Keratinocyte (primary cell): ENCODE data around the gene HOXD1. TPM values are rescaled to one million over a fixed set of nuclear protein-coding genes. Genes with fewer than 3 reads are reported as not detected.

Source experiments
- DNase-seq: peaks from one replicate; pipeline ENCODE4 v3.0.0-alpha.2; 2011; ENCODE audit warnings: low read depth, missing footprints, low spot score
- FAIRE-seq: peaks from 2 replicates; lab custom pipeline; 2011; peaks lifted over from hg19 to GRCh38; lab: Jason Lieb, UNC
- H2AFZ ChIP-seq: 2 replicates; pipeline ENCODE4 v1.6.0; 2012; ENCODE audit warnings: low read length, control low read depth, inconsistent platforms; ENCODE audit not compliant: control insufficient read depth
- H3K27ac ChIP-seq: 2 replicates; pipeline ENCODE4 v1.5.1; 2011; ENCODE audit warnings: low read length; ENCODE audit not compliant: control insufficient read depth, insufficient read depth
- H3K27me3 ChIP-seq: 3 replicates; pipeline ENCODE4 v1.6.0; 2011; ENCODE audit warnings: low read length; ENCODE audit not compliant: control insufficient read depth, insufficient read depth; ENCODE audit errors: extremely low read depth
- H3K36me3 ChIP-seq, 2 experiments: 2 replicates in 1 of 2; 3 replicates in 1 of 2; pipeline ENCODE4 v1.5.1; 2011; ENCODE audit warnings: low read length in 2 of 2, mild to moderate bottlenecking in 1 of 2; ENCODE audit not compliant: control insufficient read depth in 2 of 2, insufficient read depth in 2 of 2; ENCODE audit errors: extremely low read depth in 1 of 2
- H3K4me1 ChIP-seq: 3 replicates; pipeline ENCODE4 v1.5.1; 2011; ENCODE audit warnings: low read length; ENCODE audit not compliant: control insufficient read depth, insufficient read depth; ENCODE audit errors: extremely low read depth
- H3K4me2 ChIP-seq: 3 replicates; pipeline ENCODE4 v1.6.0; 2011; ENCODE audit warnings: low read depth, low read length; ENCODE audit not compliant: control insufficient read depth, insufficient read depth; ENCODE audit errors: extremely low read depth
- H3K4me3 ChIP-seq, 3 experiments: fragments of 200-600 bp in 1 of 3; sonication (generic) in 1 of 3; 2 replicates in 2 of 3; 3 replicates in 1 of 3; pipeline ENCODE4 v1.5.1; 2011 to 2016; ENCODE audit warnings: low read length in 3 of 3, mild to moderate bottlenecking in 3 of 3, control low read depth in 2 of 3, inconsistent platforms in 1 of 3, low read depth in 1 of 3, mixed read lengths in 1 of 3, mixed run types in 1 of 3, moderate library complexity in 1 of 3; ENCODE audit not compliant: control insufficient read depth in 2 of 3, insufficient read depth in 2 of 3; ENCODE audit errors: extremely low read depth in 1 of 3
- H3K79me2 ChIP-seq: 2 replicates; pipeline ENCODE4 v1.6.0; 2012; ENCODE audit warnings: low read length; ENCODE audit not compliant: control insufficient read depth, insufficient read depth
- H3K9ac ChIP-seq: 3 replicates; pipeline ENCODE4 v1.6.0; 2011; ENCODE audit warnings: low read length; ENCODE audit not compliant: control insufficient read depth, insufficient read depth; ENCODE audit errors: extremely low read depth
- H3K9me1 ChIP-seq: 3 replicates; pipeline ENCODE4 v1.6.0; 2011; ENCODE audit warnings: low read length; ENCODE audit not compliant: control insufficient read depth, insufficient read depth; ENCODE audit errors: extremely low read depth
- H3K9me3 ChIP-seq: 2 replicates; pipeline ENCODE4 v1.5.1; 2012; ENCODE audit warnings: low read depth, low read length; ENCODE audit not compliant: control insufficient read depth
- H4K20me1 ChIP-seq: 3 replicates; pipeline ENCODE4 v1.6.0; 2011; ENCODE audit warnings: low read length; ENCODE audit not compliant: control insufficient read depth, insufficient read depth; ENCODE audit errors: extremely low read depth
- CTCF ChIP-seq, 3 experiments: IDR thresholded peaks in 1 of 3; conservative IDR thresholded peaks in 1 of 3; optimal IDR thresholded peaks in 1 of 3; 2 replicates in 2 of 3; 3 replicates in 1 of 3; pipeline versions ENCODE3 to v1.5.1; 2011; ENCODE audit warnings: low read length in 3 of 3, mild to moderate bottlenecking in 3 of 3, moderate library complexity in 2 of 3, control low read depth in 1 of 3, inconsistent platforms in 1 of 3; ENCODE audit not compliant: insufficient read depth in 2 of 3; ENCODE audit errors: extremely low read depth in 1 of 3
- EZH2 ChIP-seq: IDR thresholded peaks from one replicate; pipeline ENCODE4 v1.6.1; 2012; ENCODE audit warnings: inconsistent platforms, mild to moderate bottlenecking, low read length, moderate library complexity
- dilution Hi-C: fragments of 300-500 bp; cut with MboI; formaldehyde crosslinking; loops from one replicate; pipeline ENCODE4 v1.7.0; 2020; ENCODE audit warnings: low sequenced_read_pairs; ENCODE audit not compliant: extremely low pct_ligation_motif_present
- polyA plus RNA-seq, 5 experiments: library from polyadenylated mRNA; depleted of rRNA in 3 of 5; stranded (reverse) in 3 of 5; stranded (forward) in 1 of 5; unstranded in 1 of 5; fragments of >200 nt; gene quantifications; 1 replicate in 1 of 5; 2 replicates in 3 of 5; 3 replicates in 1 of 5; pipeline versions ENCODE4 v1.2.1 to v1.2.3, GENCODE V29; 2011 to 2012; ENCODE audit warnings: missing spikeins in 2 of 5, low read depth in 1 of 5, low replicate concordance in 1 of 5

The HOXD1 gene
- polyA plus RNA-seq, 1 donor (not counting 4 experiments of a cell fraction or from before 2014, with no cell fraction given) = not detected

GRCh38 chr2:176149939-176150583 is 38.4 kb upstream of the HOXD1 start:
- H3K9me3 ChIP-seq = no peaks in the 10 kb centered on the region
- no peak overlapping the region for H3K4me2 ChIP-seq
- DNase-seq (no peak), FAIRE-seq (no peak)
- H3K4me3 ChIP-seq = no peak overlapping the region
- TF ChIP-seq CTCF (optimal IDR thresholded peaks at IDR 0.05 in 1 of 3, IDR thresholded peaks at IDR 0.05 in 1 of 3, conservative IDR thresholded peaks at IDR 0.05 in 1 of 3; ENCODE audit: extremely low read depth in 1 of 3, insufficient read depth in 2 of 3, low read length in 3 of 3) = no peak
- TF ChIP-seq EZH2 = no peak
- no peak overlapping the region for H3K27ac ChIP-seq
- no peaks in the 10 kb centered on the region for H3K9me1 ChIP-seq
- H3K79me2 ChIP-seq = no peaks in the 10 kb centered on the region
- H3K36me3 ChIP-seq = no peaks in the 10 kb centered on the region
- H3K9ac ChIP-seq = no peak overlapping the region
- H4K20me1 ChIP-seq = no peaks in the 10 kb centered on the region
- no peaks in the 10 kb centered on the region for H3K4me1 ChIP-seq
- H3K27me3 ChIP-seq = peaks cover 94% of the 10 kb centered on the region
- H2AFZ ChIP-seq = no peak overlapping the region
- dilution Hi-C loops = loop anchor here (25.0 kb wide), 1 partner anchor 487 kb away; no protein-coding TSS in a partner anchor

- Histone ChIP-seq H3K27ac (no peak overlapping the region), H3K79me2 (no peaks in the 10 kb centered on the region), H3K4me3 (no peak overlapping the region), H3K36me3 (no peaks in the 10 kb centered on the region), H3K9me3 (no peaks in the 10 kb centered on the region), H3K27me3 (peaks cover 94% of the 10 kb centered on the region), H2AFZ (no peak overlapping the region), H3K4me2 (no peak overlapping the region), H4K20me1 (no peaks in the 10 kb centered on the region), H3K4me1 (no peaks in the 10 kb centered on the region), H3K9me1 (no peaks in the 10 kb centered on the region), H3K9ac (no peak overlapping the region)
- FAIRE-seq (no peak), DNase-seq (no peak)
- TF ChIP-seq EZH2 (no peak), CTCF (optimal IDR thresholded peaks at IDR 0.05 in 1 of 3, IDR thresholded peaks at IDR 0.05 in 1 of 3, conservative IDR thresholded peaks at IDR 0.05 in 1 of 3; ENCODE audit: extremely low read depth in 1 of 3, insufficient read depth in 2 of 3, low read length in 3 of 3) (no peak)
- dilution Hi-C loops = loop anchor here (25.0 kb wide), 1 partner anchor 486 kb away; no protein-coding TSS in a partner anchor
These were observed 37.7 kb upstream of the HOXD1 start for GRCh38 chr2:176150584-176151441.
